ENCODE measurements around the gene MPP3.

DNA sequence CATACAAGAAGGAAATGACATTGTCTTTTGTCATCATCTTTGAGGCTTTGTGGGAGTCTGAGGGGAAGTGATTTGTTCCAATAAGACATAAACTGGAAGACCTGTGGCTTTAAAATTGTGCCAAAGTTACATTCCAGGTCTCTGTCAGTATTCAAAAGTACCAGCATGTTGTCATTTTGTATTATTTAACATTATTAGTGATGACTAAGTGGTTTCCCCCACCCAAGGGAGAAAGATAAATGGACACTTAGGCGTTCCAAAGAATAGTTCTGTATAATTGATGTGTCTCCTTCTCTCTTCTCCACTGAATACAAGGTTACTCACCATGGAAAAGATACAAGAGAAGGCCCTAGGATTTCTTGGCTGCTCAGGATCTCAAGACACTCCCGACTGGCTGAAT, 48.9 kb downstream of the MPP3 start:
- TF ChIP-seq, protein P1, sequence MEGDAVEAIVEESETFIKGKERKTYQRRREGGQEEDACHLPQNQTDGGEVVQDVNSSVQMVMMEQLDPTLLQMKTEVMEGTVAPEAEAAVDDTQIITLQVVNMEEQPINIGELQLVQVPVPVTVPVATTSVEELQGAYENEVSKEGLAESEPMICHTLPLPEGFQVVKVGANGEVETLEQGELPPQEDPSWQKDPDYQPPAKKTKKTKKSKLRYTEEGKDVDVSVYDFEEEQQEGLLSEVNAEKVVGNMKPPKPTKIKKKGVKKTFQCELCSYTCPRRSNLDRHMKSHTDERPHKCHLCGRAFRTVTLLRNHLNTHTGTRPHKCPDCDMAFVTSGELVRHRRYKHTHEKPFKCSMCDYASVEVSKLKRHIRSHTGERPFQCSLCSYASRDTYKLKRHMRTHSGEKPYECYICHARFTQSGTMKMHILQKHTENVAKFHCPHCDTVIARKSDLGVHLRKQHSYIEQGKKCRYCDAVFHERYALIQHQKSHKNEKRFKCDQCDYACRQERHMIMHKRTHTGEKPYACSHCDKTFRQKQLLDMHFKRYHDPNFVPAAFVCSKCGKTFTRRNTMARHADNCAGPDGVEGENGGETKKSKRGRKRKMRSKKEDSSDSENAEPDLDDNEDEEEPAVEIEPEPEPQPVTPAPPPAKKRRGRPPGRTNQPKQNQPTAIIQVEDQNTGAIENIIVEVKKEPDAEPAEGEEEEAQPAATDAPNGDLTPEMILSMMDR (IDR thresholded peaks at IDR 0.05): no peak
- no peak for TF ChIP-seq EZH2 (IDR thresholded peaks at IDR 0.05)

All from neural progenitor cell (in vitro differentiated cells).